Esophagus (tissue), 2 donors: ENCODE measurements around the gene SHB. TPM values are rescaled to one million over a fixed set of nuclear protein-coding genes. Genes with fewer than 3 reads are reported as not detected.
A peak's percentile ranks its signal among the peaks of the same experiment; 100 is the strongest.

Experiments used
- H3K27ac ChIP-seq, 2 donors: one replicate each; pipeline ENCODE4 v1.5.1; 2013; ENCODE audit warnings: low read depth in 2 of 2, mild to moderate bottlenecking in 2 of 2, inconsistent platforms in 1 of 2, low read length in 1 of 2, moderate library complexity in 1 of 2
- H3K27me3 ChIP-seq, 2 donors: one replicate each; pipeline ENCODE4 v1.6.1; 2013; ENCODE audit warnings: low read length in 2 of 2, control low read depth in 1 of 2, mild to moderate bottlenecking in 1 of 2; ENCODE audit not compliant: insufficient read depth in 2 of 2, control insufficient read depth in 1 of 2
- H3K36me3 ChIP-seq, 2 donors: one replicate each; pipeline ENCODE4 v1.6.1; 2013; ENCODE audit warnings: low read length in 1 of 2; ENCODE audit not compliant: control insufficient read depth in 2 of 2, insufficient read depth in 2 of 2
- H3K4me1 ChIP-seq, 2 donors: one replicate each; pipeline ENCODE4 v1.6.1; 2013; ENCODE audit warnings: low read length in 1 of 2; ENCODE audit not compliant: control insufficient read depth in 2 of 2, insufficient read depth in 2 of 2
- H3K4me3 ChIP-seq, 2 donors: one replicate each; pipeline ENCODE4 v1.5.1; 2013; ENCODE audit warnings: low read length in 2 of 2, mild to moderate bottlenecking in 2 of 2, low read depth in 1 of 2, moderate library complexity in 1 of 2
- H3K9me3 ChIP-seq, 2 donors: one replicate each; pipeline ENCODE4 v1.6.1; 2013; ENCODE audit warnings: mild to moderate bottlenecking in 2 of 2, low read depth in 1 of 2, low read length in 1 of 2, moderate library complexity in 1 of 2; ENCODE audit not compliant: control insufficient read depth in 2 of 2, insufficient read depth in 1 of 2
- WGBS, 2 donors: extraction: QIAGEN DNeasy Blood & Tissue Kit; methylation state at CpG; one replicate each; pipeline ENCODE4 v1.1.7; 2013; 5-methylcytosine and 5-hydroxymethylcytosine counted together
- polyA plus RNA-seq, 2 donors: library from polyadenylated mRNA; stranded (reverse); fragments of 200-250 nt; gene quantifications; one replicate each; pipeline ENCODE4 v1.2.3, GENCODE V29; 2013
- donor health status: healthy with polysubstance abuse.
- donor health status: Bipolar disorder and iron deficiency.

Gene SHB
- polyA plus RNA-seq, 2 donors, result 14.7 to 15.7 TPM

DNA sequence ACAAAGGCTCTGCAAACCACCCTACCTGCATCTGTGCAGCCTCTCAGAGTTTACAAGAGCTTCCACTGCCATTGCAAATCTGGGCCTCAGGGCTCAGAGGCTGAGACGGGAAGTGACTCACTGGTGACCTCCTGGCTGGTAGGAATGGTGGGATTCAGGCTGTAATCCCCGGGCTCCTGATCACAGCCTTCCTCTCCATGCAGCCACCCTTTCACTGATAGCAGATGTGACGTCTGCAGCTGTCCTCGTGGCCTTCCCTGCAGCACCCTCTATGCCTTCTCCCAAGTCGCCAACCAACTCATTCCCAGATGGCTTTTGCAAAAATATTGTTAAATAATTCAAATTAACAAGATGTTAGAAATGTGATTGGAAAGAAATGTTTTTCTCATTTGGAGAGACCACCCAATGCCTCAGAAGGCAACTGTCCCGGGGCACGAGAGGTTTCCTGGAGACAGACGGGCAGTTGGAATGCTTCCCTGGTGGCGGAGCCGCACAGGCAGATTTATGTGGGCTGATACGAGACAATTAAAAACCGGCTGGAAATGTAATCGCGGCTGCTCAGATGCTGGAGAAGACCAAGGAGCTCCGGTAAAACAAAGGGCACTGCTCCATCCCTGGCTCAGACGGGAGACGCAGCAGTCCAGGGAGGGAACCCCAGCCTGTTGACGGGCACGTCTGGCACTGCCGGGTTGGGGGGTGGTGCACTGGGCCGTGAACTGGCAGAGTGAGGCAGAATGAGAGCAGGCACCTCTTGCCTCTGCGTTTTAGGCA lies 130.7 kb downstream of the SHB start:
- peak overlapping the region in 1 of 2 donors; percentile 3 for H3K27ac ChIP-seq
- H3K36me3 ChIP-seq, result peaks cover 0 to 5% of the 10 kb centered on the region in 2 donors
- no peaks in the 10 kb centered on the region for H3K9me3 ChIP-seq
- WGBS, 2 donors, result 35 to 51% methylated on average over 22 of the region's 22 CpGs
- H3K27me3 ChIP-seq, result no peaks in the 10 kb centered on the region
- H3K4me3 ChIP-seq, result no peak overlapping the region
- peaks cover 4 to 6% of the 10 kb centered on the region in 2 donors for H3K4me1 ChIP-seq

DNA sequence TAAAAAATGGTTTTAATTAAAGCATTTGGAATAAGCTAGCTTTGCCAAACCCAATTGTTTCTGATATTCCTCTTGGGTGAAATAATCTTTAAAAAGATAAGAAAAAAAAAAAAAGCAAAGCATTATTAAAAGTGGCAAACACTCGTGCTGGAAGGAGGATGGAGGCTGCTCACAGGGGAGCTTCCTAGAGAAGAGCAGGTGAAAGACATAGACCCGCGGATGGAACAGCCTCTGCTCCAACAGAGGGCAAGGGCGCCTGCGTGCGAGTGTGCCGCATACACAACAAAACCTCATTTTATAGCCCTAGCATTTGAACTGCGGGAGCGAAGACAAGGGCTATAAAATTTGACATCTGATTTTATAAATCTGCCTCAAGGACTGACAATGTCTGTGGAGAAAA lies 131.7 kb downstream of the SHB start:
- Histone ChIP-seq H3K36me3 (peaks cover 0 to 3% of the 10 kb centered on the region in 2 donors), H3K27me3 (no peaks in the 10 kb centered on the region), H3K4me1 (peaks cover 0 to 3% of the 10 kb centered on the region in 2 donors), H3K9me3 (no peaks in the 10 kb centered on the region), H3K27ac (no peak overlapping the region), H3K4me3 (no peak overlapping the region)
- 76 to 88% methylated on average over 9 of the region's 9 CpGs for WGBS, 2 donors

DNA sequence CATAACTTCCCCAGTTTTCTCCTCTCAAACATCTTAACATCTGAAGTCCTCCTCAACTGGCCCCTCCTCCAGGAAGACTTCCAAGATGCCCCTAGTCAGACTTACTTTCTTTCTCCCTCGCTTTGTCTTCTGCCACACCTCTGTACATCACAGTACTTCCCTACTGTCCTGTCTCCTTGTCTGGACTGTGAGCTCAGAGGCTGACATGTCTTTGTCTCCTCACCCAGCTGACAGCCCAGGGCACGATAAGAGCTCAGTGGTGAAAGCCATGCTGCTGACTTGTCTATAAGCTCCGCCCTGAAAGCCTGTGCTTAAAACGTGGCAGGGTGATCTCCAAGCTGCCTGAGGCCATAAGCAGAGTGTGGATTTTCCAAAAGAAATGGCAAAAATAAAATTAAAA lies 132.1 kb downstream of the SHB start:
- no peaks in the 10 kb centered on the region for H3K9me3 ChIP-seq
- H3K36me3 ChIP-seq, result peaks cover 0 to 2% of the 10 kb centered on the region in 2 donors
- H3K27me3 ChIP-seq, result no peaks in the 10 kb centered on the region
- H3K4me1 ChIP-seq, result peaks cover 0 to 2% of the 10 kb centered on the region in 2 donors
- no peak overlapping the region for H3K4me3 ChIP-seq
- 37 to 52% methylated on average over 4 of the region's 4 CpGs for WGBS, 2 donors
- H3K27ac ChIP-seq, result no peak overlapping the region

DNA sequence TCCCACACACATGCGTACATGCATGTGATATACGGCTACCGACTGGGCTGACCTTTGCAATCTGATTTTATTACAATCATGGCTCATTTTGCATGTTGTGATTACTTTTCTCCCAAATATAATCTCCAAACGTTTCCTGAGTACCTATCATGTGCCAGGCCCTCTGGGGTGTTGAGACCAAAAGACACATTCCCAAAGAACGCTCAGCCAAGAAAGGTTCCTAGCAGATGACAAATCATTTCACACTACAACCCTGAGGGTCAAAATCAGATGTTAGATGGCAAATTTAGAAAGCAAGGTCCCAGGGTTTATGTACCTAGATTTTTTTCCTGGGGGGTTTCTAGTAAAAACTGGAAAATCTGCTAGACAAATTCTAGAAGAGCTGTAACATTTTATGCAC lies 132.7 kb downstream of the SHB start:
- no peaks in the 10 kb centered on the region for H3K9me3 ChIP-seq
- H3K27ac ChIP-seq, result no peak overlapping the region
- H3K4me3 ChIP-seq, result no peak overlapping the region
- peaks cover 0 to 2% of the 10 kb centered on the region in 2 donors for H3K36me3 ChIP-seq
- WGBS, 2 donors, result 73 to 78% methylated on average over 5 of the region's 5 CpGs
- no peaks in the 10 kb centered on the region for H3K27me3 ChIP-seq
- H3K4me1 ChIP-seq, result peaks cover 0 to 2% of the 10 kb centered on the region in 2 donors

DNA sequence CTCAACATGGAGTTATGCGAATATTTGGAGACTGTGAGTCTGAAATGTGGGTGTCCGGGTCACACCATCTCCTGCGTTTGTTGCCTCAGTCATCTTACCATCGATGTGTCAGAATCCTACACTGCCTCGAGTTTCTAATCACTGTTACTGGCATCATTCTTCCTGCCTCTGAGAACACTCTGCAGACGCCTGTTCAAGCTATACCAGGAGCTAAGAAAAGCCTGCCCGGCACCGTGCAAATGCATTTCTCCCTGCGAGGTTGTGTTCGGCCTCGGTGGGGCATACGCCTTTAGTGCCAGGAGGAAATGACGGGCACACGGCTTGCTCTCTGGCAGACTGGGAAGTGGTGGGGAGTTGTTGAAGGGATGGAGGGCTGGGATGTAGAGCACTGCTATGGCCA lies 133.9 kb downstream of the SHB start:
- Histone ChIP-seq H3K4me1 (peaks cover 0 to 2% of the 10 kb centered on the region in 2 donors), H3K27me3 (no peaks in the 10 kb centered on the region), H3K9me3 (no peaks in the 10 kb centered on the region), H3K36me3 (peaks cover 0 to 2% of the 10 kb centered on the region in 2 donors), H3K27ac (no peak overlapping the region), H3K4me3 (no peak overlapping the region)
- 88 to 91% methylated on average over 14 of the region's 14 CpGs for WGBS, 2 donors

DNA sequence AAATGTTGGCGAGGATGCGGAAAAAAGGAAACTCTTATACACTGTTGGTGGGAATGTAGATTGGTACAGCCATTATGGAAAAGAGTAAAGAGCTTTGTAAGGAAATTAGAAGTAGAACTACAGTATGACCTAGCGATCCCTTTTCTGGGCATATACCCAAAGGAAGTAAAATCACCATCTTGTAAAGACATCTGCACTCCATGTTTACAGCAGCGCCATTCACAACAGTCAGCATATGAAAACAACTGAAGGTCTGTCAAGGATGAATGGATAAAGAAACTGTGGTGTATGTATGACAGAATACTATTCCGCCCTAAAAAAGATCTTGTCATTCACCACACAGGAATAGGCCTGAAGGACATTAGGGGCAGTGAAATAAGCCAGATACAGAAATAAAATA lies 137.4 kb downstream of the SHB start:
- Histone ChIP-seq H3K36me3 (peaks cover 2 to 8% of the 10 kb centered on the region in 2 donors), H3K4me3 (no peak overlapping the region), H3K4me1 (peaks cover 0 to 4% of the 10 kb centered on the region in 2 donors), H3K27me3 (no peaks in the 10 kb centered on the region), H3K9me3 (no peaks in the 10 kb centered on the region), H3K27ac (no peak overlapping the region)
- 95 to 97% methylated on average over 5 of the region's 5 CpGs for WGBS, 2 donors

DNA sequence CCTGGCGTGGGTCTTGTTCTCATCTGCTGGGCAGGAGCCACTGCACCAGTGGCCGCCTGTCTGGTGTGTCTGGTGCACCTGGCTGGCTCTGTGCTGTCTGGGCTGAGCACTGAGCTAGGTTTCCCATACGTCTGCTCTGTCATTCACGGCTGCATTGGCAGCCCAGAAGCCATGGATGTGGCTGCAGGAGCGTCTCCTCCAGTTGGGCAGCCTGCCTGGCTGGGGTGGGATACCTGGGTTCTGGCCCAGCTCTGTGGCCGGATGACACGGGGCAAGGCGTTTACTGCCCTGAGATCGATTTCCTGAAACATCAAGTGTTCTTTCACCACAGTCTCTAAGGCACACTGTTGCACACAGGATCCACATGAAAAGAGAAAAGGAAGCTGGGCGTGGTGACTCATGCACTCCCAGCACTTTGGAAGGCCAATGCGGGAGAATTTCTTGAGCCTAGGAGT lies 139.6 kb downstream of the SHB start:
- no peak overlapping the region for H3K4me3 ChIP-seq
- peaks cover 0 to 13% of the 10 kb centered on the region in 2 donors for H3K4me1 ChIP-seq
- no peaks in the 10 kb centered on the region for H3K27me3 ChIP-seq
- no peaks in the 10 kb centered on the region for H3K9me3 ChIP-seq
- peak overlapping the region in 1 of 2 donors; percentile 37 for H3K27ac ChIP-seq
- 41 to 65% methylated on average over 11 of the region's 11 CpGs for WGBS, 2 donors
- peaks cover 2 to 16% of the 10 kb centered on the region in 2 donors for H3K36me3 ChIP-seq

DNA sequence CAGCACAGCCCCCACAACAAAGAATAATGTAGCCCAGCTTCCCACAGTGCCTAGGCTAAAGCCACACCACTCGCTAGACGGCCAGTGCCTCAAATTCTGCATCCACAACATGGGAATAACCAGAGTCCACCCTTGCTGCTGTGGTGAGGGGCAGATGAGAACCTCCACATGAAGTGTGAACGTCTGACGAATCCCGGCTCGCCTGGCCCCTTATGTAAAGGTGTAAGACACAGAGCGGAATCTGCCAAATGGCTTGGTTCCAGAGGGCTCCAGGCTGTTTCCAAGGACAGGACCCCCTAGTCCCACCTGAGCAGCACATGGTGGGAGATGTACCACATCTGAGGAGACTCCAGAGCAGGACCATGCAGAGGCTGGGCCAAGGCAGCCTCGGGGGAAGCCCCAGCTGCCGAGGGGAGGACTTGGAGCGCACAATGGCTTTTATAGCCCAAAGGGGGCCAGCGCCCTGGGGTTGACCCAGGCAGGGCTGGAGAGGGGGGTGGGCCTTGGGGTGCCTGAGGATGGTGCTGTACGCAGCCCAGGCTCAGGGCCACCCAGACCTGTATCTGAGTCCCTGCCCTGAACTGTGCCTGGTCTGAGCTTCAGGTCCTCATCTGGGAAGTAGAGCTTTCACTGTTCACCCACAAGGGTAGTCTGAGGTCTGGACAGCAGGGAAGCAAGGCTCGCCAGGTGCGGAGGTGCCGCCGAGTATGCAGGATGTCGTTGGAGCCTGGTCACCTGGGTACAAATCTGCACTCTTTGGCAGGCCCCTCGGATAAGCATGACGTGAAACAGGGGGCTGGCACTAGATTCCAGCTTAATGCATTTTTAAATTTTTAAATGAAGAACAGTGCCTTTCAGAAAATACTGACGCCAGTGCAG lies 140.2 kb downstream of the SHB start:
- Histone ChIP-seq H3K4me1 (peaks cover 0 to 13% of the 10 kb centered on the region in 2 donors), H3K27ac (peak overlapping the region in 1 of 2 donors; percentile 37), H3K4me3 (no peak overlapping the region), H3K27me3 (no peaks in the 10 kb centered on the region), H3K36me3 (peaks cover 2 to 16% of the 10 kb centered on the region in 2 donors), H3K9me3 (no peaks in the 10 kb centered on the region)
- WGBS, 2 donors, result 78 to 86% methylated on average over 20 of the region's 20 CpGs

DNA sequence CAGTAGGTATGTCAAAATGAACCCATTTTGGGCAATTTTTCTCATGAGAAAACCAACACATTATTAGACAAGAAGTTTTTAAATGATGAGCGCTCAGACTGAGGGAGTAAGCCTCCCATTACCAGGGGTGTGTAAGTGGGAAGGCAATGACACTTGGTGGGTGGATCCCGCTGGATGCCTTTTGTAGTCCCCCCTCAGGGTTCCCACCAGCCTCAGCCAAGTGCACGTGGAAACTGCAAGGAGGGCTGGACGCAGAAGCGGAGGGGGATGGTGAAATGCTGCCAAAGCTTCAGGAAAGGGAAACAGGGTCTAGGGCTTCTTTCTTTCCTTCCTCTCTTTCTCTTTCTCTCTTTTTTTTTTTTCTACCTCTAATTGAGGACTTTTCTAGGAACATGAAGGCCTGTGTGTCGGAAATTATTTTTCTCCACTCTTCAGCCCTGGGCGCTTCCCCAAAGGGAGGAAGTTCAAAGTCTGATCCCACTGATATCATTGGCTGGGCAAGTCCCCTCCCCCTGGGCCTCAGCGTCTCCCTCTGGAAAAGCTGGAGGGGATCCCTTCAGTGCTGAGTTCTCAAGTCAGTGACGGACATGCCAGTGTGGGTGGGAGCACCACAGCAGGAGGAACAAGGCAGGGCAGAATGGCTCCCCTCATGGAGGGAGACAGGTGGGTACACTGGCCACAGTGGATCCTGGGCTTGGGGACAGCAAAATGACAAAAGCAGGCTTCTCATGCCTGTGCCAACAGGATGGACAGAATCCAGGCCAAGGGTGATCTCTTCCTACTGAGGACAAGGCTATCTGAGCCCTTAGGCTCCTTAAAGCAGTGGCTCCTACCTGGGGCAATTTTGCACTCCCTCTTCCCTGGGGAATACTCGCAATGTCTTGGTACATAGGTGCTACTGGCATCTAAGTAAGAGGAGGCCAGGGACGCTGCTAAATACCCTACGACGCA lies 141.2 kb downstream of the SHB start:
- Histone ChIP-seq H3K27ac (no peak overlapping the region), H3K4me1 (peaks cover 0 to 21% of the 10 kb centered on the region in 2 donors), H3K9me3 (no peaks in the 10 kb centered on the region), H3K36me3 (peaks cover 2 to 18% of the 10 kb centered on the region in 2 donors), H3K4me3 (no peak overlapping the region), H3K27me3 (no peaks in the 10 kb centered on the region)
- WGBS, 2 donors, result 80% methylated on average over 13 of the region's 13 CpGs
